ENCODE data around the gene ERO1B.

GRCh38 chr1:236304682-236305081, 22.9 kb upstream of the ERO1B start:
- TF ChIP-seq MAX (IDR thresholded peaks at IDR 0.05), result no peak
- no peak for TF ChIP-seq EP300 (IDR thresholded peaks at IDR 0.05; ENCODE audit: borderline replicate concordance)
- no peak for TF ChIP-seq CEBPB (IDR thresholded peaks at IDR 0.05)
- no peak for TF ChIP-seq NFIC (IDR thresholded peaks at IDR 0.05)
- TF ChIP-seq, protein P1, sequence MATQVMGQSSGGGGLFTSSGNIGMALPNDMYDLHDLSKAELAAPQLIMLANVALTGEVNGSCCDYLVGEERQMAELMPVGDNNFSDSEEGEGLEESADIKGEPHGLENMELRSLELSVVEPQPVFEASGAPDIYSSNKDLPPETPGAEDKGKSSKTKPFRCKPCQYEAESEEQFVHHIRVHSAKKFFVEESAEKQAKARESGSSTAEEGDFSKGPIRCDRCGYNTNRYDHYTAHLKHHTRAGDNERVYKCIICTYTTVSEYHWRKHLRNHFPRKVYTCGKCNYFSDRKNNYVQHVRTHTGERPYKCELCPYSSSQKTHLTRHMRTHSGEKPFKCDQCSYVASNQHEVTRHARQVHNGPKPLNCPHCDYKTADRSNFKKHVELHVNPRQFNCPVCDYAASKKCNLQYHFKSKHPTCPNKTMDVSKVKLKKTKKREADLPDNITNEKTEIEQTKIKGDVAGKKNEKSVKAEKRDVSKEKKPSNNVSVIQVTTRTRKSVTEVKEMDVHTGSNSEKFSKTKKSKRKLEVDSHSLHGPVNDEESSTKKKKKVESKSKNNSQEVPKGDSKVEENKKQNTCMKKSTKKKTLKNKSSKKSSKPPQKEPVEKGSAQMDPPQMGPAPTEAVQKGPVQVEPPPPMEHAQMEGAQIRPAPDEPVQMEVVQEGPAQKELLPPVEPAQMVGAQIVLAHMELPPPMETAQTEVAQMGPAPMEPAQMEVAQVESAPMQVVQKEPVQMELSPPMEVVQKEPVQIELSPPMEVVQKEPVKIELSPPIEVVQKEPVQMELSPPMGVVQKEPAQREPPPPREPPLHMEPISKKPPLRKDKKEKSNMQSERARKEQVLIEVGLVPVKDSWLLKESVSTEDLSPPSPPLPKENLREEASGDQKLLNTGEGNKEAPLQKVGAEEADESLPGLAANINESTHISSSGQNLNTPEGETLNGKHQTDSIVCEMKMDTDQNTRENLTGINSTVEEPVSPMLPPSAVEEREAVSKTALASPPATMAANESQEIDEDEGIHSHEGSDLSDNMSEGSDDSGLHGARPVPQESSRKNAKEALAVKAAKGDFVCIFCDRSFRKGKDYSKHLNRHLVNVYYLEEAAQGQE (IDR thresholded peaks at IDR 0.05; ENCODE audit: low read depth), result no peak
- TF ChIP-seq RAD21 (IDR thresholded peaks at IDR 0.05; ENCODE audit: low read depth), result no peak
- no peak for TF ChIP-seq ZBTB7A (IDR thresholded peaks at IDR 0.05; ENCODE audit: low read depth)
- no peak for TF ChIP-seq EGR1 (IDR thresholded peaks at IDR 0.05)
- no peak for TF ChIP-seq TEAD4 (IDR thresholded peaks at IDR 0.05)
- TF ChIP-seq TCF12 (IDR thresholded peaks at IDR 0.05; ENCODE audit: low read depth), result no peak
- TF ChIP-seq TAF1 (IDR thresholded peaks at IDR 0.05; ENCODE audit: low read depth), result no peak

Measured in Ishikawa (cell line).